Tibial nerve (tissue), 3 donors: ENCODE results near the gene PFN2.

ENCODE experiments used
- CTCF ChIP-seq, 5 experiments: fragments of 200-600 bp in 3 of 5; fragments of 450-650 bp in 2 of 5; sonication (generic) in 3 of 5; IDR thresholded peaks; one replicate each; pipeline ENCODE4 v1.5.1; 2016 to 2019; ENCODE audit warnings: antibody characterized with exemption in 5 of 5, mild to moderate bottlenecking in 3 of 5, moderate library complexity in 2 of 5
- POLR2A ChIP-seq, 2 donors: fragments of 450-650 bp; IDR thresholded peaks; one replicate each; pipeline ENCODE4 v1.6.1; 2017; ENCODE audit warnings: antibody characterized with exemption in 2 of 2, mild to moderate bottlenecking in 2 of 2, moderate library complexity in 2 of 2

GRCh38 chr3:149999421-149999820, 28.7 kb upstream of the PFN2 start:
- TF ChIP-seq CTCF (IDR thresholded peaks at IDR 0.05) (no peak), POLR2A (IDR thresholded peaks at IDR 0.05) (no peak)
